ENCODE measurements around the gene KRR1. TPM values are rescaled to one million over a fixed set of nuclear protein-coding genes. Genes with fewer than 3 reads are reported as not detected.
A peak's percentile ranks its signal among the peaks of the same experiment; 100 is the strongest.

The KRR1 gene
- total RNA-seq, 1 donor from 2014 or later: 37.5 TPM

DNA sequence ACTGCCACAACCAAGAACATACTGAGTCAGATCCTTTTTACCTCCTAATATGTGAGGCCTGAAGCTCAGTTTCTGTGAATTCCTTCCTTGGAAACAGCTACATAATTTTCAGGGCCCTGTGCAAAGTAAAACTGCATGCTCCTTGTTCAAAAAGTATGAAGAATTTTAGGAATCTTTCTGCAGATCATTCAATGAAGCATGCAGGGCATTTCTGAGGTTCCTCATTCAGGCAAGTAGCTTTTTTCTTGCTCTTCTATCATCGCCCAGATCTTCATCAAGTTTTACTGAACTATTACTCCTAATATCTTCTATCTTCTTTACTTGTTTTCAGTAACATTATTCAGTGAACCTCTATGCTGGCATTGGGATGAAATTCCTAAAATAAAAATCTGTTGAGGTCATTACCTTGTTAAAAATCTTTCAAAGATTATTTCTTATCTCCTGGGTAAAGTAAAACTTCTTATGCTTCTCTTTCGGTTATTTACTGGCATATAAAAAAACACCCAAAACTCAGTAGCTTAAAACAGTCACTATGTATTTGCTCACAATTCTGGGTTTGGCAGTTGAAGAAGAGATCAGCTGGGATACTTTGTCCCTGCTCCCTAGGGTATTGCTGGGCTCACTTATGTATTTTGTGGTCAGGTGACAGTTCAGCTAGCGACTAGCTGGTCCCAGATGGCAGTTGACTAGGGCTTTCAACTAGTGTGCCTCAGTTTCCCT, 42.6 kb upstream of the KRR1 start:
- H3K27me3 Mint-ChIP-seq (ENCODE audit: low read depth): no peaks in the 10 kb centered on the region
- H3K4me1 Mint-ChIP-seq (ENCODE audit: low read depth): peaks cover 36% of the 10 kb centered on the region
- DNase-seq (ENCODE audit: low spot score): no peak
- no peaks in the 10 kb centered on the region for H3K36me3 Mint-ChIP-seq (ENCODE audit: low read depth)
- peak overlapping the region; percentile 39 for H3K27ac Mint-ChIP-seq (ENCODE audit: unreplicated experiment)
- H3K9me3 Mint-ChIP-seq (ENCODE audit: low read depth): no peaks in the 10 kb centered on the region
- TF ChIP-seq, protein P1, sequence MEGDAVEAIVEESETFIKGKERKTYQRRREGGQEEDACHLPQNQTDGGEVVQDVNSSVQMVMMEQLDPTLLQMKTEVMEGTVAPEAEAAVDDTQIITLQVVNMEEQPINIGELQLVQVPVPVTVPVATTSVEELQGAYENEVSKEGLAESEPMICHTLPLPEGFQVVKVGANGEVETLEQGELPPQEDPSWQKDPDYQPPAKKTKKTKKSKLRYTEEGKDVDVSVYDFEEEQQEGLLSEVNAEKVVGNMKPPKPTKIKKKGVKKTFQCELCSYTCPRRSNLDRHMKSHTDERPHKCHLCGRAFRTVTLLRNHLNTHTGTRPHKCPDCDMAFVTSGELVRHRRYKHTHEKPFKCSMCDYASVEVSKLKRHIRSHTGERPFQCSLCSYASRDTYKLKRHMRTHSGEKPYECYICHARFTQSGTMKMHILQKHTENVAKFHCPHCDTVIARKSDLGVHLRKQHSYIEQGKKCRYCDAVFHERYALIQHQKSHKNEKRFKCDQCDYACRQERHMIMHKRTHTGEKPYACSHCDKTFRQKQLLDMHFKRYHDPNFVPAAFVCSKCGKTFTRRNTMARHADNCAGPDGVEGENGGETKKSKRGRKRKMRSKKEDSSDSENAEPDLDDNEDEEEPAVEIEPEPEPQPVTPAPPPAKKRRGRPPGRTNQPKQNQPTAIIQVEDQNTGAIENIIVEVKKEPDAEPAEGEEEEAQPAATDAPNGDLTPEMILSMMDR (IDR thresholded peaks at IDR 0.05): no peak
- no peak overlapping the region for H3K4me3 Mint-ChIP-seq (ENCODE audit: unreplicated experiment)

DNA sequence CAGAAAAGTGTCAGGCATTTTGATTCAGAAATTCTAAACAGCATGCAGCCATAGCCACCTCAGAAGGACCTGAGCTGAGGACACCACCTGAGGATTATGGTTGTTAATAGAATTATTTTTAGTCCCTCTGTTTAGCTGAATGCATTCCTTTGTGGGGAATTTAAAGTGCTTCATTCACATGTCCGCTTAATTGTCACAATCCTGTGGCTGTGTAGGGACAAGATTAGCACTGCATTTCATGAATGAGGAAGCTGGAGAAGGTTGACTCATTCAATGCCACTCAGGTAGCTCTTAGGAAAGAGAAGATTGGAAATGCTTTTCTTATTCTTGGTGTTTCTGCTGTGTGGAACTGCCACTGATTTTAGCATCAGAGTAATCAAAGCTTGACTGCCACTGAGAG, 42.0 kb upstream of the KRR1 start:
- peak overlapping the region; percentile 39 for H3K27ac Mint-ChIP-seq (ENCODE audit: unreplicated experiment)
- no peaks in the 10 kb centered on the region for H3K36me3 Mint-ChIP-seq (ENCODE audit: low read depth)
- peaks cover 36% of the 10 kb centered on the region for H3K4me1 Mint-ChIP-seq (ENCODE audit: low read depth)
- no peaks in the 10 kb centered on the region for H3K27me3 Mint-ChIP-seq (ENCODE audit: low read depth)
- TF ChIP-seq, protein P1 (IDR thresholded peaks at IDR 0.05): no peak
- no peak for DNase-seq (ENCODE audit: low spot score)
- no peaks in the 10 kb centered on the region for H3K9me3 Mint-ChIP-seq (ENCODE audit: low read depth)
- H3K4me3 Mint-ChIP-seq (ENCODE audit: unreplicated experiment): no peak overlapping the region

DNA sequence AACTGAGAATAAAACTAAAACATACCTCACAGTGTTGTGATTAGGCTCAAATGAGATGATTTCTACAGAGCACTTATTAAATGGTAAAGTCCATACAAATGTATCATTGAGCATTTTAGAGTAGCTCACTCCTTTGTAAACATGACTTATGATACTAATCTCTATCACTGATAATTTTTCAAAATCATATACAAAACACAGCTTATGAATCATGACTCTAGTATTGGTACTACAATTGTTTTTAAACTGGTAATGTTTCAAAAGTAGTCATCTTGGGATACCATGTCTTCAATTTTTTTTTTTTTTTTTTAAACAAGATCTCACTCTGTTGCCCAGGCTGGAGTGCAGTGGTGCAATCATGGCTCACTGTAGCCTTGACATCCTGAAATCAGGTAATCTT, 40.1 kb upstream of the KRR1 start:
- Mint-ChIP-seq H3K36me3 (ENCODE audit: low read depth) (no peaks in the 10 kb centered on the region), H3K27ac (ENCODE audit: unreplicated experiment) (no peak overlapping the region), H3K9me3 (ENCODE audit: low read depth) (no peaks in the 10 kb centered on the region), H3K27me3 (ENCODE audit: low read depth) (no peaks in the 10 kb centered on the region), H3K4me1 (ENCODE audit: low read depth) (peaks cover 35% of the 10 kb centered on the region), H3K4me3 (ENCODE audit: unreplicated experiment) (no peak overlapping the region)
- TF ChIP-seq, protein P1 (IDR thresholded peaks at IDR 0.05): no peak
- no peak for DNase-seq (ENCODE audit: low spot score)

DNA sequence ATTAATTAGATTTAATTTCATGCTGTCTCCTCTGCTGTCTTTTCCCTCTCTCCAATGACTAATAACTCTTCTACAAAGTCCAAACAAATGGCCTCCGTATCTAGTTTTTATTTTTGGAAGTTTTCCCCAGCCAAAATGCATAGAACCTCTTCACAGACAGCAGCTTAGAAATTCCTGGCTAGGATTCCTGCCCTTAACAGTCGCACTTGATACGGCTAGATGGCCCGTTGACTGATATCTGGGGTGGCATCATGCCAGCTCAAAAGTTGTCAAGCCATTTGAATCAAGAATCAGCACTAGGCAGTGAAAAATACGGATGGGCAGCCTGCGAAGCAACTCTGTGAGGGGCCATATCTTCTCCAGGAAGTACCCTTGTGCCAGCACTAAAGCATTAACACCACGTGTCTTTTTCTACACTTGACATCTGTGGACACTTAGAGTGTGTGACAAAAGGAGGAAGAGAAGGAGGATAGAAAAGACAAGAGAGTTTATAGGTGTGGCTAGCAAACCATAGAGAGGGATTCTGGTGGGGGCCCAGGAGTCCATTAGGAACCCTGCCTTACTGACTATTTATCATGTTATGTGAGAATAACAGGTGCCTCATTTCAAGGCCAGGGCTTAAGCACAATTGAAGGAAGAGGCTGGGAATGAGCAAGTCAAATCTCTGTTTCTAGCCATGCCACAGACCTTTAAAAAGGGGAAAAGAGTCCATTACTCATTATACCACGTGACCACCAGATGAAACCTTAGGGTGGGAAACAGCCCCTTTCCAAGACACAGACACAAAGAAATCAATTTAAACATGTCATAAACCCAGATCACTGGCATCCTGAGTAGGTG, 39.2 kb upstream of the KRR1 start:
- H3K4me1 Mint-ChIP-seq (ENCODE audit: low read depth): peaks cover 32% of the 10 kb centered on the region
- peak overlapping the region; percentile 9 for H3K27ac Mint-ChIP-seq (ENCODE audit: unreplicated experiment)
- H3K4me3 Mint-ChIP-seq (ENCODE audit: unreplicated experiment): no peak overlapping the region
- no peaks in the 10 kb centered on the region for H3K27me3 Mint-ChIP-seq (ENCODE audit: low read depth)
- H3K9me3 Mint-ChIP-seq (ENCODE audit: low read depth): no peaks in the 10 kb centered on the region
- TF ChIP-seq, protein P1 (IDR thresholded peaks at IDR 0.05): no peak
- peaks cover 1% of the 10 kb centered on the region for H3K36me3 Mint-ChIP-seq (ENCODE audit: low read depth)
- no peak for DNase-seq (ENCODE audit: low spot score)

DNA sequence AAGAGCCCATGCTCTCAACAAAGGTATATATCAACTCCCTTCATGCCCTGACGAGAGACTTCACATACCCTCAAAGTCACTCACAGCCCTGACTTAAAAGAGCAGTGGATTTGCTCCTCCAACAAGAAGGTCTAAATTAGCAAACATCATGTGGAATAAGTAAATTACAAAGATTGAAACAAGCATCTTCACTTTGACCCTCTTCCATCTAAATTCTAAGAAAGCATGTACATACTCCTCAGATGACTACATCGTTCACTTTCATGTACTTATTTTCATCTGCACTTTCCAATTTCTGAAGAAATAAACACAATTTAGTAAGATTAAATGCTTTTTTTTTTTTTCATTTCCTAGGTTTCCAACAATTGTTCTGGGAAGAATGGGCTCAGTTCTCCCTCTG, 38.6 kb upstream of the KRR1 start:
- H3K27me3 Mint-ChIP-seq (ENCODE audit: low read depth): no peaks in the 10 kb centered on the region
- no peak for DNase-seq (ENCODE audit: low spot score)
- H3K4me3 Mint-ChIP-seq (ENCODE audit: unreplicated experiment): no peak overlapping the region
- no peak overlapping the region for H3K27ac Mint-ChIP-seq (ENCODE audit: unreplicated experiment)
- TF ChIP-seq, protein P1 (IDR thresholded peaks at IDR 0.05): no peak
- peaks cover 32% of the 10 kb centered on the region for H3K4me1 Mint-ChIP-seq (ENCODE audit: low read depth)
- H3K36me3 Mint-ChIP-seq (ENCODE audit: low read depth): peaks cover 1% of the 10 kb centered on the region
- H3K9me3 Mint-ChIP-seq (ENCODE audit: low read depth): no peaks in the 10 kb centered on the region
